ENCODE data around the gene ZSWIM7.

DNA sequence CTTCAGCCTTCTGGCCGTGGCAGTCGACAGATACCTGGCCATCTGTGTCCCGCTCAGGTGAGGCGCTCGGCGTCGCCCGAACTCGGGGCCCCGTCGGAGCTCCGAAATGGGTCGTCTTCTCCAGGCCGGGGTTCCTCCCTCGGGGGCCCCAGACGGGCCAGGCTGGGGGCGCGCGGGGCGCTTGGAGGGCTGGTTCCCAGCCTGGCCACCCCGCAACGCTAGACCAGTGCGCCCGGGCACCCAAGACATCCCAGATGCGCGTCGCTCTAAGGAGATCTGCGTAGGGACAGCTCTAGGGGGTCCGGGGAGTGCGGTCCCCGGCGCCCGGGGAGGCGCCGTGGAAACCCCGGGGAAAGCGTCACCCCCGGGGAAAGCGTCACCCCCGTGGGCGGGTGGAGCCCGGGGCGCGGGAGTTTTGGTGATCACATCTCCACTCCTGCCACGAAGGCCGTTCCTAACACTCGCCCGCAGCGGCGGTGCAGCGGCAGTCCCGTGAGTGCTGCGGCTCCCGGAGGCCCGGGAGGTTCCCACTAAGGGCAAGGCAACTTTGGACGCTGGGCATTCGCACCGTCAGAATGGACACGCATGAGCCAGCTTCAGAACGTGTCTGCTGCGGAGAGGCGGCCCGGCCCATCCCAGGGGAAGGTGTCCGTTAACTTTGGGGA lies 53.8 kb downstream of the ZSWIM7 start:
- TF ChIP-seq, protein P1, sequence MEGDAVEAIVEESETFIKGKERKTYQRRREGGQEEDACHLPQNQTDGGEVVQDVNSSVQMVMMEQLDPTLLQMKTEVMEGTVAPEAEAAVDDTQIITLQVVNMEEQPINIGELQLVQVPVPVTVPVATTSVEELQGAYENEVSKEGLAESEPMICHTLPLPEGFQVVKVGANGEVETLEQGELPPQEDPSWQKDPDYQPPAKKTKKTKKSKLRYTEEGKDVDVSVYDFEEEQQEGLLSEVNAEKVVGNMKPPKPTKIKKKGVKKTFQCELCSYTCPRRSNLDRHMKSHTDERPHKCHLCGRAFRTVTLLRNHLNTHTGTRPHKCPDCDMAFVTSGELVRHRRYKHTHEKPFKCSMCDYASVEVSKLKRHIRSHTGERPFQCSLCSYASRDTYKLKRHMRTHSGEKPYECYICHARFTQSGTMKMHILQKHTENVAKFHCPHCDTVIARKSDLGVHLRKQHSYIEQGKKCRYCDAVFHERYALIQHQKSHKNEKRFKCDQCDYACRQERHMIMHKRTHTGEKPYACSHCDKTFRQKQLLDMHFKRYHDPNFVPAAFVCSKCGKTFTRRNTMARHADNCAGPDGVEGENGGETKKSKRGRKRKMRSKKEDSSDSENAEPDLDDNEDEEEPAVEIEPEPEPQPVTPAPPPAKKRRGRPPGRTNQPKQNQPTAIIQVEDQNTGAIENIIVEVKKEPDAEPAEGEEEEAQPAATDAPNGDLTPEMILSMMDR (conservative IDR thresholded peaks at IDR 0.05) = no peak
- TF ChIP-seq EZH2 (IDR thresholded peaks at IDR 0.05; ENCODE audit: low read depth) = no peak
